Ectodermal cell (in vitro differentiated cells): Measurements from ENCODE around the gene TSPAN7.

Experiments
- H3K27ac ChIP-seq: 2 replicates; pipeline ENCODE4 v1.7.0; 2013; ENCODE audit warnings: mild to moderate bottlenecking, low read depth, low read length; ENCODE audit not compliant: insufficient read depth, poor library complexity, severe bottlenecking
- H3K27me3 ChIP-seq: 2 replicates; pipeline ENCODE4 v1.7.0; 2013; ENCODE audit warnings: mild to moderate bottlenecking, low read length; ENCODE audit not compliant: insufficient read depth, control insufficient read depth, poor library complexity, severe bottlenecking
- H3K36me3 ChIP-seq: one replicate; pipeline ENCODE4 v1.7.0; 2013; ENCODE audit warnings: low read length; ENCODE audit not compliant: control insufficient read depth, insufficient read depth
- H3K4me1 ChIP-seq: one replicate; pipeline ENCODE4 v1.7.0; 2013; ENCODE audit warnings: low read length; ENCODE audit not compliant: control insufficient read depth, insufficient read depth
- H3K4me3 ChIP-seq: 2 replicates; pipeline ENCODE4 v1.7.0; 2013; ENCODE audit warnings: low read depth, low read length, control low read depth; ENCODE audit not compliant: insufficient read depth
- H3K9me3 ChIP-seq: 2 replicates; pipeline ENCODE4 v1.7.0; 2013; ENCODE audit warnings: mild to moderate bottlenecking, low read length, moderate library complexity; ENCODE audit not compliant: control insufficient read depth
- WGBS, 2 experiments: methylation state at CpG; one replicate each; pipeline ENCODE4 v1.1.7; 2013; ENCODE audit warnings: missing lambda C conversion rate in 2 of 2; 5-methylcytosine and 5-hydroxymethylcytosine counted together

Gene TSPAN7

DNA sequence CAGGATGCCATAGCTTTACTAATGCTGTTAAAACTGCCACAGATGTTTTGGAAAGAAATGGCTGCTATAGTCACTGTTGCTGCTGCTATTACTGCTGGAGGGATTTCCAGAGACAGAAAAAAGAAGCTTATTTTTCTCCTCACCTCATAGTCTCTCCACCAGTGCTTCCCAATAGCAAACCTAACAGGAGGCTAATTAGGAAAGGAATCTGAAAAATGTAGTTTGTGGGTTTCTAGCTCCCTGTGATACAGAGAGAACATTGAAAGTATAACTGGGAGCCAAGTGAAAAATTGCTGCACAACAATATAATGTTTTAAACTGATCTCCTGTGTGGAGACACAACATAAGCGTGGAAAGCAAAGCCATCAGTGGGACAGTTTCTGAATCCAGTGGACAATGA, 8.6 kb upstream of the TSPAN7 start:
- Histone ChIP-seq H3K4me3 (no peak overlapping the region), H3K9me3 (no peaks in the 10 kb centered on the region), H3K4me1 (no peaks in the 10 kb centered on the region), H3K27me3 (no peaks in the 10 kb centered on the region), H3K27ac (no peak overlapping the region), H3K36me3 (no peaks in the 10 kb centered on the region)
- WGBS, 2 experiments, result 94% methylated on average over 1 of the region's 1 CpG; no CpG with 5 or more reads in 1 of the 2 experiments

DNA sequence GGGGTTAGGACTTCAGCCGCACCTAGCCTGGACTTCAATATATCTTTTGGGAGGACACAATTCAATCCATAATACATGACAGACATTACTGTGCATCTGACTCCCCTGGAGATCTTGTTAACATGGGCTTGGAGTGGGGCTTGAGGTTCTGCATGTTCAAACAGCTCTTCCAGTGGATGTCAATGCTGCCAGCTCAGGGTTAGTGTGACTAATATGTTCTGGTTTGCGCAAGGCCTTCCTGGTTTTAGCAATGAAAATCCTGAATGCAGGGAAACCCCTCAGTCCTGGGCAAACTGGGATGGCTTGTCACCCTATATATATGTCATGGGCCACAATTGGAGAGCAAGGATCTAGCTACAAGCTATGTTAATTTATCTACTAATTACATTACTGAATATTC, 2.7 kb upstream of the TSPAN7 start:
- Histone ChIP-seq H3K4me1 (no peaks in the 10 kb centered on the region), H3K27me3 (peaks cover 13% of the 10 kb centered on the region), H3K27ac (no peak overlapping the region), H3K4me3 (no peak overlapping the region), H3K9me3 (no peaks in the 10 kb centered on the region), H3K36me3 (no peaks in the 10 kb centered on the region)
- WGBS, 2 experiments, result 83 to 95% methylated on average over 1 to 2 of the region's 2 CpGs

DNA sequence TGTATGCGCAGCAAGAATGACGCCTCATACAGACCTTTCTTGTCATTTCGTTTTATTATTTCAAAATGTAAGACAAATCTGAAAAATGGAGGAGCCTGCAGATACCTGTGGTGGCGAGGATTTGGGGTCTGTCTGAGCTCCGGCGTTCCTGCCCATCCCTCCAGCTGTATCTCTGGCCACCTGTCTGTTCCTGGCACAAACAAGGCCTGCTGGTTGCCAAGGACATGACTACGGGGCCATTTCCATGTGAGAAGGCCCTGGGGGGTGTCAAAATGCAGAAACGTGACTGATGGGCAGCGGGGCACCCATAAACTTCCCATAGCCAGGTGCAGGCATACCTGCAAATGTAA, 591 bp upstream of the TSPAN7 start:
- H3K27me3 ChIP-seq, result peaks cover 13% of the 10 kb centered on the region
- no peaks in the 10 kb centered on the region for H3K4me1 ChIP-seq
- no peaks in the 10 kb centered on the region for H3K36me3 ChIP-seq
- H3K27ac ChIP-seq, result no peak overlapping the region
- H3K9me3 ChIP-seq, result no peaks in the 10 kb centered on the region
- WGBS, 2 experiments, result 62 to 64% methylated on average over 7 to 9 of the region's 9 CpGs
- H3K4me3 ChIP-seq, result peak overlapping the region; percentile 52

DNA sequence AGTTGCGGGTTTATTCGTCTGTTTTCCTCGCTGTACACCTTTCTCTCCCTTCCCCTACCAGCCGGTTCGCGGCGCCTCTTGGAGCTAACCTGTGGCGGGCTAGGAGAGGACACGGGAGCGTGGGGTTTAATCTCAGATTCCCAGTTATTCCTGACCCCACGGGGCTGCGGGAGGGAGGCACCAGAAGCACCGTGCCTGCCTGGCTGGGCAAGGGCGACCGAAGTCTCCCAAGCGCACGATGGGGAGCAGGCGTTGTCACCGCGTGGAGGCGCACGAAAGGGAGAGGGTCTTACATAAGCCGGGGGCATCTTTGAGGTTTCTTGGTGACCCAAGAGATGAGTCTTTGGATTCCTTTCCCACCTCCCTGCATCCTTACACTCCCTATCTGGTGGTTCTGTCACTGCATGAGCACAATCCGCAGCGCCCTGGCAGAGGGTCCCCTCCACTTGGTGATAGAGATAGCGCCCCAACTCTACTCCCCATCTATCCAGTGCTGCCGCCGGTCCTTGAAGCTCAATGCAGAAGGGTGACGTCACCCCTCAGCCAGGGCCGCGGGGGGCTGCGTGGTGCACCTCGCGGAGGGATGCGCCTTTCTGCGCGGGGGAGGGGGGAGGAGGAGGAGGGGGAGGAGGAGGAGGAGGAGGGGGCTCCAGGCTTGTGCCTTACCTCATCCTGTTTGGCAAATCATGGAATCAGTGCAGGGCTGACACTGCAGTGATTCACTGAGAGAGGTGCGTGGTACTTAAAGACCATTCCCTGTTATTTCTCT, 793 bp downstream of the TSPAN7 start:
- peak overlapping the region; percentile 52 for H3K4me3 ChIP-seq
- H3K27ac ChIP-seq, result no peak overlapping the region

DNA sequence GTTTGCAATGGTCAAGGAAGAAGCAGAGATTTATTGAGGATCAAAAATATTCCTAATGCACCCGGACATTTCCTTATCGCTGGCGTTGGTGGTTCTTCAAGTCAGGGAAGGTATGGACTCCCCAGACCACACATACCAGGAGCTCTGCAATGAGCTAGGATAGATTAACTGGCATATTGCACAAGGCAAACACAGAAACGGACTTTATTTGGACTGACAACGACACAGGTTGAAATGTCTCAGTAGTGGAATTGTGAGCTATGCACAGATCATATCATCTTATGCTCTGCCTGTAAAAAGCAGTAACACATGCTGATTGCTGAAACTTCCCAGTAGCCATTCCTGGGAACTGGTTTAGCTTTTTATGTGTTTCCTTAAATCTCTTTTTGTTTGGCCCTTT, 1.7 kb downstream of the TSPAN7 start:
- WGBS, 2 experiments, result 92 to 97% methylated on average over 5 of the region's 5 CpGs
- H3K27ac ChIP-seq, result no peak overlapping the region
- H3K4me3 ChIP-seq, result no peak overlapping the region
- H3K36me3 ChIP-seq, result no peaks in the 10 kb centered on the region
- no peaks in the 10 kb centered on the region for H3K9me3 ChIP-seq
- no peaks in the 10 kb centered on the region for H3K4me1 ChIP-seq
- peaks cover 13% of the 10 kb centered on the region for H3K27me3 ChIP-seq

More for the DNA sequence above, 793 bp downstream of the TSPAN7 start:
- H3K36me3 ChIP-seq, result no peaks in the 10 kb centered on the region
- no peaks in the 10 kb centered on the region for H3K9me3 ChIP-seq
- WGBS, 2 experiments, result 0 to 2% methylated on average over 26 to 27 of the region's 38 CpGs
- no peaks in the 10 kb centered on the region for H3K4me1 ChIP-seq
- H3K27me3 ChIP-seq, result peaks cover 13% of the 10 kb centered on the region

DNA sequence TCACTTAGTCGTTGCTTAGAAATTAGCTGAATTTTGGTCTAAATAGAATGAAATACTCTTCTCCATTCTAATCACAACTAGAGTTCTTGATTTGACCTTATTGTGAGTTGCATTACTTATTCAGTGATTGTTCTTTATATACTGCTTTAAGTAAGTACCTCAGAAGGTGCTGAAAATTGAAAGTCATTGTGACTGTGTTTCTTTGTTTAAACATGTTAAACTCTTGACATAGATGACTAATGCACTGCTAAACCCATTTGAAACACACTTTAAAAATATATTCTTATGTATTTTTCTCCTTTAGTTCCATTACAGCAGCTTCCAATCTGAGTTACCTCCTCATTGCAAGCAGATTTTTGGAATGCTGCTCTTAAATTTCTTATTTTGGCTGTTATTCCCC, 9.1 kb downstream of the TSPAN7 start:
- WGBS, 2 experiments, result no CpG with 5 or more reads among the region's 1 CpG
- Histone ChIP-seq H3K9me3 (no peaks in the 10 kb centered on the region), H3K27me3 (no peaks in the 10 kb centered on the region), H3K4me3 (no peak overlapping the region), H3K27ac (no peak overlapping the region), H3K4me1 (no peaks in the 10 kb centered on the region), H3K36me3 (no peaks in the 10 kb centered on the region)

DNA sequence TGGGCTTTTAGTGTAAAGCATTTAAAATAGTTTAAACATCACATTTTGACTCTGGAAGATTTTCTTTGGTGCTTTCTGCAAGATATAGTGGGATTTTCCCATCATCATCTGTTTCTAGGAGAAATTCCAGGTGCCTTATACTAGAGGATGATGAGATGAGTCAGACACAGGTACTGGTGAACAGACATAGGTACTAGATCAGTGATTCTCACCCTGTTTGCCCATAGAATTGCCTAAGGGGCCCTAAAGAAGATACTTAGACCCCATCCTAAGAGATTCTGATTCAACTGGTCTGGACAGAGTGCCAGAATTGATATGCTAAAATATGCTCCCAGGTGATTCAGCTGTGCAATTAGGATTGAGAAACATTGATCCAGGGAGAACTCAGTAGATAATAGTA, 9.7 kb downstream of the TSPAN7 start:
- Histone ChIP-seq H3K4me3 (no peak overlapping the region), H3K9me3 (no peaks in the 10 kb centered on the region), H3K36me3 (no peaks in the 10 kb centered on the region), H3K27ac (no peak overlapping the region), H3K27me3 (no peaks in the 10 kb centered on the region), H3K4me1 (no peaks in the 10 kb centered on the region)

DNA sequence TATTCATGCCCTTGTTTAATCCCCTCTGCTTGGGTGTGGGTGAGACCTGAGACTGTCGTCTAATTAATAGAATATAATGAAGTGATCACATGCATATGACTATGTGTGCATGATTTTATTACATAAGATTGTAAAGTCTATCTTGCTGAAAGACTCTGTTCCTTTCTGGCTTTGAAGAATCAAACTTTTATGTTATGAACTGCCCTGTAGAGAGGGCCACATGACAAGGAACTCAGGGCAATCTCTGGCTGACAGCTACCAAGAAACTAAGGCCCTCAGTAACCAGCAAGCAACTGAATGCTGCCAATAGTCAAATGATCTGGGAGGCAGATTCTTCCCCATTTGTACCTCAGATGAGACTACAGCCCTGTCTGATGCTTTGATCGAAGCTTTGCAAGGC, 13.5 kb downstream of the TSPAN7 start:
- Histone ChIP-seq H3K27ac (no peak overlapping the region), H3K4me3 (no peak overlapping the region), H3K4me1 (no peaks in the 10 kb centered on the region), H3K36me3 (no peaks in the 10 kb centered on the region), H3K9me3 (no peaks in the 10 kb centered on the region), H3K27me3 (no peaks in the 10 kb centered on the region)
- 82 to 94% methylated on average over 1 to 2 of the region's 2 CpGs for WGBS, 2 experiments

DNA sequence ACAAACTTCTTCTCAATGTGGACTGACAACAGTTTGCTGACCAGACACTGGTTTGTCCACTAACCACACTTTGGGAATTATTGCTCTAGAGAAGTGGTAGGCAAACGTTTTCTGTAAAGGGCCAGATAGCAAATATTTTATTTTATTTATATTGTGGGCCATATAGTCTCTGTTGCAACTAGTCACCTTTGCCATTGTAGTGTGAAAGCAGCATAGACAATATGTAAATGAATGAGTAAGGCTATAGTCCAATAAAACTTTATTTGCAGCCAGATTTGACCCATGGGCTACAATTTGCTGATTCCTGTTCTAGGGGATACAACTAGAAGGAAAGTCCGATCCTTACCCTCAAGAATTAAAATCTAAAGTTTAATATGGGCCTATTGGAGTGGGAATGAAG, 14.5 kb downstream of the TSPAN7 start:
- Histone ChIP-seq H3K4me3 (no peak overlapping the region), H3K4me1 (no peaks in the 10 kb centered on the region), H3K27me3 (no peaks in the 10 kb centered on the region), H3K27ac (no peak overlapping the region), H3K36me3 (no peaks in the 10 kb centered on the region), H3K9me3 (no peaks in the 10 kb centered on the region)
- WGBS, 2 experiments, result 86 to 100% methylated on average over 1 of the region's 2 CpGs

DNA sequence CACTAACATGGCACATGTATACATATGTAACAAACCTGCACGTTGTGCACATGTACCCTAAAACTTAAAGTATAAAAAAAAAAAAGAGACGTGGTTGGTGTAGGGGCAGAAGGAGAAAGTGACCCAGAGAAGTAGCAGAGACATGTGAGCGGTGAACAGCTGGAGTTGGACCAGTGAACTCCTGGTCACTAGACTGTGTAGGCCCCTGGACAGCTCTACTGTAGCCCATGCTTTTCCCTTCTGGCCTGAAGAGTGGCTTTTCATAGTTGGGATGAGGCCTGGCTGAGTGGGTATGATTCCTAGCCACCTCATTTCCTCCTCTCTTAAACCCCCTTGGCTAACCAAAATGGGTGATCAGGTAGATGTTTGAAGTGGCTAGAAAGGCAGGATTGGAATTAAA, 16.4 kb downstream of the TSPAN7 start:
- H3K4me3 ChIP-seq, result no peak overlapping the region
- H3K27ac ChIP-seq, result no peak overlapping the region
- no peaks in the 10 kb centered on the region for H3K36me3 ChIP-seq
- WGBS, 2 experiments, result 97 to 98% methylated on average over 2 to 3 of the region's 3 CpGs
- no peaks in the 10 kb centered on the region for H3K27me3 ChIP-seq
- H3K4me1 ChIP-seq, result no peaks in the 10 kb centered on the region
- H3K9me3 ChIP-seq, result no peaks in the 10 kb centered on the region

DNA sequence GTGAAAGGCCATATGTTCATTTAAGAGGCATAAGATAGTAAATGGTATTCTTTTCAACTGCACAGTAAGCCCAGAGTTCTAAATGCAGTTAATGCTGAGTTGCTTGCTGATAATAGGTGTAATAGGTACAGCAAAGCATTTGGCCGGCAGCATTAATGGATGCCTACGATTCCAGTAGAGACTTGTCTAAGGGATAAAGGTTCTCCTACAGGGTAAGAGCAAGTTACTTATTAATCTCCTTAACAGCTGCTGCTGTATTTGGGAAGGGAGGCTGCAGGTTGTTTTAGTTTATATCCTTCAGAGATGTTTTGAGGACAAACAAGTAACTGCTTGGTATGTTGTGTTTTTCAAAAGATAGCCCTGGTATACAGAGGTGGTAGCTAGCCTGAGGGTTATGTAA, 16.8 kb downstream of the TSPAN7 start:
- Histone ChIP-seq H3K27me3 (no peaks in the 10 kb centered on the region), H3K9me3 (no peaks in the 10 kb centered on the region), H3K4me3 (no peak overlapping the region), H3K36me3 (no peaks in the 10 kb centered on the region), H3K4me1 (no peaks in the 10 kb centered on the region), H3K27ac (no peak overlapping the region)
- WGBS, 2 experiments, result 93 to 94% methylated on average over 2 of the region's 2 CpGs
